ENCODE results near the gene TUB.
A peak's percentile ranks its signal among the peaks of the same experiment; 100 is the strongest.

The TUB gene

DNA sequence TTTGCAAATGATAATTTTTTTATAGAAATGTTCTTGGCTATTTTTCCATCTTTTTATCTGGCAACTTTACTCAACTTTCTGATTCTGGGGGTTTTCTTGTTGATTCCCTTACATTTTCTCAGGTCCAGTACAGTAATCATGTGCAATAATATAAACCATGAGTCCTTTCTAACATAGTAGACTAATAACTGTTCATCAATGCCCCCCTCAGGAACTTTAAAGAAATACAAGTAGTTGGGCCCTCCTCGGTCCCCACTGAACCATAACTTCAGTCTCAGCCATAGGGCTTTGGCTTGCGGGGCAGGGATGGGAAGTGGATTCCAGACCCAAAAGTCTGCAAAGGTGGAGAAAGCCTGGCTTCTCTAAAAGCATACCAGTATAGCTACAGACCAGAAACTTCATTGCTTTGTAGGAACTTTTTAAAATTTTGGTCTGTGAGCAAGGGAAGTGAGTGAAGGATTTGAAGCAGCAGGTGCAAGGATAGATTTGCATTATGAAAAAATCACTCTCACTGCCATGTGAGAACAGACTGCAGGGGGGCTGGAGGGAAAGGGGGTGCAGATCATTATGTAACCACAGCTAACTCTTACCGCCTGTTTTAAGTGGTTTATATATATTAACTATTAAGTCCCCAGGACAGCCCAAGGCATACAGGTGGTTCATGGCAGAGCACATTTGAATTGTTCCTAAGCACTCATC is 10.4 kb upstream of the TUB start:
- Histone ChIP-seq H3K79me2 (ENCODE audit: insufficient read depth, low read length) (no peaks in the 10 kb centered on the region), H2AFZ (ENCODE audit: low read depth, low read length, severe bottlenecking) (no peak overlapping the region), H3K36me3 (ENCODE audit: low read length) (no peaks in the 10 kb centered on the region), H4K20me1 (ENCODE audit: low read depth, low read length) (no peaks in the 10 kb centered on the region), H3F3A (ENCODE audit: insufficient read depth) (no peaks in the 10 kb centered on the region), H3K9me2 (replicated peaks; ENCODE audit: insufficient read depth, low read length) (no peaks in the 10 kb centered on the region), H3K27me3 (ENCODE audit: low read length) (no peaks in the 10 kb centered on the region), H3K4me2 (ENCODE audit: low read depth, low read length, poor library complexity, severe bottlenecking) (no peak overlapping the region), H3K4me3 (ENCODE audit: insufficient read depth, low read length, poor library complexity, severe bottlenecking) (no peak overlapping the region), H3K9me3 (ENCODE audit: insufficient read depth, low read length) (no peaks in the 10 kb centered on the region), H3K27ac (ENCODE audit: low read depth, low read length) (no peak overlapping the region), H3K9ac (ENCODE audit: low read length) (no peak overlapping the region)
- no peak for TF ChIP-seq EZH2phosphoT487 (conservative IDR thresholded peaks at IDR 0.05; ENCODE audit: low read length)
- TF ChIP-seq, protein P1, sequence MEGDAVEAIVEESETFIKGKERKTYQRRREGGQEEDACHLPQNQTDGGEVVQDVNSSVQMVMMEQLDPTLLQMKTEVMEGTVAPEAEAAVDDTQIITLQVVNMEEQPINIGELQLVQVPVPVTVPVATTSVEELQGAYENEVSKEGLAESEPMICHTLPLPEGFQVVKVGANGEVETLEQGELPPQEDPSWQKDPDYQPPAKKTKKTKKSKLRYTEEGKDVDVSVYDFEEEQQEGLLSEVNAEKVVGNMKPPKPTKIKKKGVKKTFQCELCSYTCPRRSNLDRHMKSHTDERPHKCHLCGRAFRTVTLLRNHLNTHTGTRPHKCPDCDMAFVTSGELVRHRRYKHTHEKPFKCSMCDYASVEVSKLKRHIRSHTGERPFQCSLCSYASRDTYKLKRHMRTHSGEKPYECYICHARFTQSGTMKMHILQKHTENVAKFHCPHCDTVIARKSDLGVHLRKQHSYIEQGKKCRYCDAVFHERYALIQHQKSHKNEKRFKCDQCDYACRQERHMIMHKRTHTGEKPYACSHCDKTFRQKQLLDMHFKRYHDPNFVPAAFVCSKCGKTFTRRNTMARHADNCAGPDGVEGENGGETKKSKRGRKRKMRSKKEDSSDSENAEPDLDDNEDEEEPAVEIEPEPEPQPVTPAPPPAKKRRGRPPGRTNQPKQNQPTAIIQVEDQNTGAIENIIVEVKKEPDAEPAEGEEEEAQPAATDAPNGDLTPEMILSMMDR (IDR thresholded peaks at IDR 0.05; ENCODE audit: insufficient read depth, low read length, poor library complexity, severe bottlenecking): peak; percentile 34

GRCh38 chr11:8071616-8072581 is 9.1 kb upstream of the TUB start:
- H3K9me2 ChIP-seq (replicated peaks; ENCODE audit: insufficient read depth, low read length): no peaks in the 10 kb centered on the region
- TF ChIP-seq, protein P1 (IDR thresholded peaks at IDR 0.05; ENCODE audit: insufficient read depth, low read length, poor library complexity, severe bottlenecking): no peak
- TF ChIP-seq EZH2phosphoT487 (conservative IDR thresholded peaks at IDR 0.05; ENCODE audit: low read length): no peak
- no peak overlapping the region for H3K27ac ChIP-seq (ENCODE audit: low read depth, low read length)
- no peaks in the 10 kb centered on the region for H3F3A ChIP-seq (ENCODE audit: insufficient read depth)
- H3K36me3 ChIP-seq (ENCODE audit: low read length): no peaks in the 10 kb centered on the region
- no peaks in the 10 kb centered on the region for H4K20me1 ChIP-seq (ENCODE audit: low read depth, low read length)
- H3K4me2 ChIP-seq (ENCODE audit: low read depth, low read length, poor library complexity, severe bottlenecking): no peak overlapping the region
- H3K9me3 ChIP-seq (ENCODE audit: insufficient read depth, low read length): no peaks in the 10 kb centered on the region
- no peak overlapping the region for H2AFZ ChIP-seq (ENCODE audit: low read depth, low read length, severe bottlenecking)
- no peaks in the 10 kb centered on the region for H3K79me2 ChIP-seq (ENCODE audit: insufficient read depth, low read length)
- no peak overlapping the region for H3K4me3 ChIP-seq (ENCODE audit: insufficient read depth, low read length, poor library complexity, severe bottlenecking)
- no peak overlapping the region for H3K9ac ChIP-seq (ENCODE audit: low read length)
- no peaks in the 10 kb centered on the region for H3K27me3 ChIP-seq (ENCODE audit: low read length)

GRCh38 chr11:8075119-8075726 is 5.8 kb upstream of the TUB start:
- Histone ChIP-seq H3K9me2 (replicated peaks; ENCODE audit: insufficient read depth, low read length) (no peaks in the 10 kb centered on the region), H3K36me3 (ENCODE audit: low read length) (no peaks in the 10 kb centered on the region), H3F3A (ENCODE audit: insufficient read depth) (no peaks in the 10 kb centered on the region), H2AFZ (ENCODE audit: low read depth, low read length, severe bottlenecking) (no peak overlapping the region), H3K9ac (ENCODE audit: low read length) (no peak overlapping the region), H3K79me2 (ENCODE audit: insufficient read depth, low read length) (no peaks in the 10 kb centered on the region), H3K27me3 (ENCODE audit: low read length) (no peaks in the 10 kb centered on the region), H3K4me3 (ENCODE audit: insufficient read depth, low read length, poor library complexity, severe bottlenecking) (no peak overlapping the region), H3K4me2 (ENCODE audit: low read depth, low read length, poor library complexity, severe bottlenecking) (no peak overlapping the region), H4K20me1 (ENCODE audit: low read depth, low read length) (no peaks in the 10 kb centered on the region), H3K27ac (ENCODE audit: low read depth, low read length) (no peak overlapping the region), H3K9me3 (ENCODE audit: insufficient read depth, low read length) (no peaks in the 10 kb centered on the region)
- TF ChIP-seq, protein P1 (IDR thresholded peaks at IDR 0.05; ENCODE audit: insufficient read depth, low read length, poor library complexity, severe bottlenecking): no peak
- TF ChIP-seq EZH2phosphoT487 (conservative IDR thresholded peaks at IDR 0.05; ENCODE audit: low read length): no peak

Measured in SU-DHL-6 (cell line).